ENCODE data around the gene SUGCT. TPM values are rescaled to one million over a fixed set of nuclear protein-coding genes. Genes with fewer than 3 reads are reported as not detected.

SUGCT gene
- total and polyA plus RNA-seq, 5 donors: 5.7 to 10.3 (median 6.1) TPM

- no peak overlapping the region for H3K4me3 ChIP-seq (ENCODE audit: low read length)
- H3K27me3 ChIP-seq (ENCODE audit: control insufficient read depth, insufficient read depth): no peaks in the 10 kb centered on the region
- intact Hi-C loops (cut with DNase I): no loop called here
- peaks cover 2% of the 10 kb centered on the region for H3K4me1 ChIP-seq (ENCODE audit: control insufficient read depth, insufficient read depth, low read length)
- H3K9me3 ChIP-seq (ENCODE audit: control insufficient read depth, low read length): no peaks in the 10 kb centered on the region
- ATAC-seq: no peak
- DNase-seq: no peak
- WGBS: 92% methylated on average over 3 of the region's 3 CpGs
- no peak overlapping the region for H3K27ac ChIP-seq (ENCODE audit: low read length)
These were observed 165.4 kb downstream of the SUGCT start for GRCh38 chr7:40300146-40300670.

- ATAC-seq (no peak), DNase-seq (no peak)
- intact Hi-C loops (cut with DNase I): no loop called here
- Histone ChIP-seq H3K9me3 (ENCODE audit: control insufficient read depth, low read length) (no peaks in the 10 kb centered on the region), H3K4me1 (ENCODE audit: control insufficient read depth, insufficient read depth, low read length) (peaks cover 2% of the 10 kb centered on the region), H3K27ac (ENCODE audit: low read length) (no peak overlapping the region), H3K27me3 (ENCODE audit: control insufficient read depth, insufficient read depth) (no peaks in the 10 kb centered on the region), H3K4me3 (ENCODE audit: low read length) (no peak overlapping the region)
- WGBS: 43% methylated on average over 1 of the region's 1 CpG
These were observed 166.8 kb downstream of the SUGCT start for GRCh38 chr7:40301486-40302068.

GRCh38 chr7:40303996-40304395, 169.2 kb downstream of the SUGCT start:
- DNase-seq (no peak), ATAC-seq (peak in 1 of 2 donors; percentile 94)
- Histone ChIP-seq H3K4me3 (ENCODE audit: low read length) (no peak overlapping the region), H3K9me3 (ENCODE audit: control insufficient read depth, low read length) (no peaks in the 10 kb centered on the region), H3K4me1 (ENCODE audit: control insufficient read depth, insufficient read depth, low read length) (peaks cover 2% of the 10 kb centered on the region), H3K27me3 (ENCODE audit: control insufficient read depth, insufficient read depth) (no peaks in the 10 kb centered on the region), H3K27ac (ENCODE audit: low read length) (no peak overlapping the region)
- intact Hi-C loops (cut with DNase I): no loop called here
- 70% methylated on average over 2 of the region's 2 CpGs for WGBS

GRCh38 chr7:40305229-40305628, 170.4 kb downstream of the SUGCT start:
- intact Hi-C loops (cut with DNase I): no loop called here
- ATAC-seq (no peak), DNase-seq (no peak)
- Histone ChIP-seq H3K4me3 (ENCODE audit: low read length) (no peak overlapping the region), H3K27me3 (ENCODE audit: control insufficient read depth, insufficient read depth) (no peaks in the 10 kb centered on the region), H3K4me1 (ENCODE audit: control insufficient read depth, insufficient read depth, low read length) (no peaks in the 10 kb centered on the region), H3K9me3 (ENCODE audit: control insufficient read depth, low read length) (no peaks in the 10 kb centered on the region), H3K27ac (ENCODE audit: low read length) (no peak overlapping the region)

- ATAC-seq: no peak
- H3K4me3 ChIP-seq (ENCODE audit: low read length): no peak overlapping the region
- 68% methylated on average over 2 of the region's 2 CpGs for WGBS
- H3K4me1 ChIP-seq (ENCODE audit: control insufficient read depth, insufficient read depth, low read length): no peaks in the 10 kb centered on the region
- DNase-seq: no peak
- no peaks in the 10 kb centered on the region for H3K27me3 ChIP-seq (ENCODE audit: control insufficient read depth, insufficient read depth)
- H3K27ac ChIP-seq (ENCODE audit: low read length): no peak overlapping the region
- intact Hi-C loops (cut with DNase I): no loop called here
- no peaks in the 10 kb centered on the region for H3K9me3 ChIP-seq (ENCODE audit: control insufficient read depth, low read length)
These were observed 171.2 kb downstream of the SUGCT start for GRCh38 chr7:40306025-40306424.

GRCh38 chr7:40306596-40306995, 171.8 kb downstream of the SUGCT start:
- no peak for ATAC-seq
- intact Hi-C loops (cut with DNase I): no loop called here
- no peak overlapping the region for H3K4me3 ChIP-seq (ENCODE audit: low read length)
- no peaks in the 10 kb centered on the region for H3K9me3 ChIP-seq (ENCODE audit: control insufficient read depth, low read length)
- H3K4me1 ChIP-seq (ENCODE audit: control insufficient read depth, insufficient read depth, low read length): no peaks in the 10 kb centered on the region
- no peak overlapping the region for H3K27ac ChIP-seq (ENCODE audit: low read length)
- H3K27me3 ChIP-seq (ENCODE audit: control insufficient read depth, insufficient read depth): no peaks in the 10 kb centered on the region
- DNase-seq: no peak

- no peak for DNase-seq
- 59% methylated on average over 4 of the region's 4 CpGs for whole genome bisulfite sequencing
- Histone ChIP-seq H3K9me3 (ENCODE audit: control insufficient read depth, low read length) (no peaks in the 10 kb centered on the region), H3K27me3 (ENCODE audit: control insufficient read depth, insufficient read depth) (no peaks in the 10 kb centered on the region), H3K4me1 (ENCODE audit: control insufficient read depth, insufficient read depth, low read length) (no peaks in the 10 kb centered on the region), H3K27ac (ENCODE audit: low read length) (no peak overlapping the region), H3K4me3 (ENCODE audit: low read length) (no peak overlapping the region)
- ATAC-seq: no peak
- intact Hi-C loops (cut with DNase I): no loop called here
These were observed 175.5 kb downstream of the SUGCT start for GRCh38 chr7:40310258-40310657.

GRCh38 chr7:40311307-40311706, 176.5 kb downstream of the SUGCT start:
- DNase-seq (no peak), ATAC-seq (no peak)
- no peaks in the 10 kb centered on the region for H3K27me3 ChIP-seq (ENCODE audit: control insufficient read depth, insufficient read depth)
- WGBS: 75% methylated on average over 3 of the region's 3 CpGs
- no peak overlapping the region for H3K4me3 ChIP-seq (ENCODE audit: low read length)
- intact Hi-C loops (cut with DNase I): no loop called here
- H3K27ac ChIP-seq (ENCODE audit: low read length): no peak overlapping the region
- H3K9me3 ChIP-seq (ENCODE audit: control insufficient read depth, low read length): no peaks in the 10 kb centered on the region
- H3K4me1 ChIP-seq (ENCODE audit: control insufficient read depth, insufficient read depth, low read length): no peaks in the 10 kb centered on the region

- no peak for ATAC-seq
- intact Hi-C loops (cut with DNase I): no loop called here
- 95% methylated on average over 2 of the region's 2 CpGs for WGBS
- Histone ChIP-seq H3K9me3 (ENCODE audit: control insufficient read depth, low read length) (no peaks in the 10 kb centered on the region), H3K4me1 (ENCODE audit: control insufficient read depth, insufficient read depth, low read length) (no peaks in the 10 kb centered on the region), H3K27me3 (ENCODE audit: control insufficient read depth, insufficient read depth) (no peaks in the 10 kb centered on the region), H3K4me3 (ENCODE audit: low read length) (no peak overlapping the region), H3K27ac (ENCODE audit: low read length) (no peak overlapping the region)
- DNase-seq: no peak
These were observed 180.5 kb downstream of the SUGCT start for GRCh38 chr7:40315277-40315676.

- Histone ChIP-seq H3K4me3 (ENCODE audit: low read length) (no peak overlapping the region), H3K4me1 (ENCODE audit: control insufficient read depth, insufficient read depth, low read length) (no peaks in the 10 kb centered on the region), H3K9me3 (ENCODE audit: control insufficient read depth, low read length) (no peaks in the 10 kb centered on the region), H3K27ac (ENCODE audit: low read length) (no peak overlapping the region), H3K27me3 (ENCODE audit: control insufficient read depth, insufficient read depth) (no peaks in the 10 kb centered on the region)
- no peak for ATAC-seq
- 65% methylated on average over 3 of the region's 3 CpGs for WGBS
- intact Hi-C loops (cut with DNase I): no loop called here
- DNase-seq: no peak
These were observed 181.4 kb downstream of the SUGCT start for GRCh38 chr7:40316176-40316575.

- ATAC-seq (peak in 1 of 2 donors; percentile 79), DNase-seq (no peak)
- intact Hi-C loops (cut with DNase I): loop anchor here in 1 of 4 donors (10.0 kb wide), 1 partner anchor 280 kb away; no protein-coding TSS in a partner anchor
- Histone ChIP-seq H3K27me3 (ENCODE audit: control insufficient read depth, insufficient read depth) (no peaks in the 10 kb centered on the region), H3K4me1 (ENCODE audit: control insufficient read depth, insufficient read depth, low read length) (no peaks in the 10 kb centered on the region), H3K9me3 (ENCODE audit: control insufficient read depth, low read length) (no peaks in the 10 kb centered on the region), H3K4me3 (ENCODE audit: low read length) (no peak overlapping the region), H3K27ac (ENCODE audit: low read length) (no peak overlapping the region)
These were observed 190.1 kb downstream of the SUGCT start for GRCh38 chr7:40324914-40325313.

- no peak for DNase-seq
- no peak overlapping the region for H3K4me3 ChIP-seq (ENCODE audit: low read length)
- no peak overlapping the region for H3K27ac ChIP-seq (ENCODE audit: low read length)
- WGBS: 92% methylated on average over 2 of the region's 2 CpGs
- no peaks in the 10 kb centered on the region for H3K27me3 ChIP-seq (ENCODE audit: control insufficient read depth, insufficient read depth)
- no peaks in the 10 kb centered on the region for H3K4me1 ChIP-seq (ENCODE audit: control insufficient read depth, insufficient read depth, low read length)
- H3K9me3 ChIP-seq (ENCODE audit: control insufficient read depth, low read length): no peaks in the 10 kb centered on the region
- intact Hi-C loops (cut with DNase I): loop anchor here in 1 of 4 donors (10.0 kb wide), 1 partner anchor 278 kb away; no protein-coding TSS in a partner anchor
- ATAC-seq: no peak
These were observed 192.3 kb downstream of the SUGCT start for GRCh38 chr7:40327113-40327512.
